MM.1S (cell line): Measurements from ENCODE around the gene CBLN1.

Experiments used
- DNase-seq: peaks from one replicate; pipeline ENCODE4 v3.0.0-alpha.2; 2015
- H2AFZ ChIP-seq: fragments of 300-600 bp; sonication (generic); 2 replicates; pipeline ENCODE4 v1.6.0; 2016; ENCODE audit warnings: antibody characterized with exemption, low read length
- H3F3A ChIP-seq: fragments of 300-600 bp; sonication (generic); 2 replicates; pipeline ENCODE4 v1.6.1; 2016; ENCODE audit warnings: mild to moderate bottlenecking, antibody characterized with exemption, low read length, moderate library complexity, mixed read lengths; ENCODE audit not compliant: insufficient read depth
- H3K27ac ChIP-seq: fragments of 300-600 bp; sonication (generic); 2 replicates; pipeline ENCODE4 v1.5.1; 2016; ENCODE audit warnings: mild to moderate bottlenecking, low read length
- H3K27me3 ChIP-seq: fragments of 300-600 bp; sonication (generic); replicated peaks from 2 replicates; pipeline ENCODE4 v1.6.0; 2016; ENCODE audit warnings: low read length; ENCODE audit not compliant: insufficient read depth
- H3K36me3 ChIP-seq: fragments of 300-600 bp; sonication (generic); replicated peaks from 2 replicates; pipeline ENCODE4 v1.6.1; 2016; ENCODE audit warnings: mild to moderate bottlenecking, low read length, mixed read lengths; ENCODE audit not compliant: insufficient read depth
- H3K4me1 ChIP-seq: fragments of 300-600 bp; sonication (generic); 2 replicates; pipeline ENCODE4 v1.6.1; 2016; ENCODE audit warnings: low read length, mixed read lengths
- H3K4me2 ChIP-seq: fragments of 300-600 bp; sonication (generic); 2 replicates; pipeline ENCODE4 v1.6.0; 2016; ENCODE audit warnings: low read depth, low read length
- H3K4me3 ChIP-seq: fragments of 300-600 bp; sonication (generic); 2 replicates; pipeline ENCODE4 v1.5.1; 2016; ENCODE audit warnings: low read length, mixed read lengths
- H3K79me2 ChIP-seq: fragments of 300-600 bp; sonication (generic); 2 replicates; pipeline ENCODE4 v1.6.1; 2016; ENCODE audit warnings: mixed run types, low read length, mixed read lengths
- H3K9ac ChIP-seq: fragments of 300-600 bp; sonication (generic); 2 replicates; pipeline ENCODE4 v1.6.1; 2016; ENCODE audit warnings: low read length, mixed read lengths
- H3K9me2 ChIP-seq: fragments of 300-600 bp; sonication (generic); replicated peaks from 2 replicates; pipeline ENCODE4 v1.6.1; 2016; ENCODE audit warnings: mild to moderate bottlenecking, low read length, mixed read lengths; ENCODE audit not compliant: insufficient read depth
- H3K9me3 ChIP-seq: fragments of 300-600 bp; sonication (generic); replicated peaks from 2 replicates; pipeline ENCODE4 v1.6.1; 2016; ENCODE audit warnings: mild to moderate bottlenecking, low read length, mixed read lengths; ENCODE audit not compliant: insufficient read depth
- H4K20me1 ChIP-seq: fragments of 300-600 bp; sonication (generic); 2 replicates; pipeline ENCODE4 v1.6.1; 2016; ENCODE audit warnings: mild to moderate bottlenecking, low read length, moderate library complexity, mixed read lengths; ENCODE audit not compliant: insufficient read depth
- CTCF ChIP-seq: fragments of 300-600 bp; sonication (generic); IDR thresholded peaks from 2 replicates; pipeline ENCODE4 v1.5.1; 2016; ENCODE audit warnings: antibody characterized with exemption, low read length, mixed read lengths
- EZH2 ChIP-seq: fragments of 300-600 bp; sonication (generic); optimal IDR thresholded peaks from 2 replicates; pipeline ENCODE3; 2017; ENCODE audit warnings: low read depth, mild to moderate bottlenecking, antibody characterized with exemption, low read length, mixed read lengths
- EZH2phosphoT487 ChIP-seq: fragments of 300-600 bp; sonication (generic); IDR thresholded peaks from 2 replicates; pipeline ENCODE4 v1.6.1; 2018; ENCODE audit warnings: antibody characterized with exemption, low read length

CBLN1 gene

GRCh38 chr16:49281843-49282642 is 405 bp upstream of the CBLN1 start:
- Histone ChIP-seq H3K27ac (peak overlapping the region; percentile 55; the same call in 1 of the 2 replicates), H3F3A (no peaks in the 10 kb centered on the region), H3K36me3 (no peaks in the 10 kb centered on the region), H3K27me3 (peaks cover 42% of the 10 kb centered on the region), H3K9me3 (no peaks in the 10 kb centered on the region), H3K4me3 (peak overlapping the region; percentile 79), H4K20me1 (no peaks in the 10 kb centered on the region), H3K9me2 (no peaks in the 10 kb centered on the region), H3K9ac (peak overlapping the region; percentile 62; the same call in 1 of the 2 replicates), H2AFZ (peak overlapping the region; percentile 91), H3K4me1 (no peaks in the 10 kb centered on the region), H3K4me2 (peak overlapping the region; percentile 100), H3K79me2 (no peaks in the 10 kb centered on the region)
- peak; percentile 96 for DNase-seq
- TF ChIP-seq EZH2phosphoT487 (no peak), CTCF (peak; percentile 39), EZH2 (no peak)

- Histone ChIP-seq H3K4me3 (no peak overlapping the region), H2AFZ (no peak overlapping the region), H3K9me2 (no peaks in the 10 kb centered on the region), H3K27me3 (peaks cover 52% of the 10 kb centered on the region), H3K9me3 (no peaks in the 10 kb centered on the region), H3K79me2 (no peaks in the 10 kb centered on the region), H3F3A (no peaks in the 10 kb centered on the region), H4K20me1 (no peaks in the 10 kb centered on the region), H3K36me3 (no peaks in the 10 kb centered on the region), H3K27ac (no peak overlapping the region), H3K4me2 (no peak overlapping the region), H3K4me1 (no peaks in the 10 kb centered on the region), H3K9ac (no peak overlapping the region)
- TF ChIP-seq CTCF: no peak
- TF ChIP-seq EZH2phosphoT487: no peak
- no peak for TF ChIP-seq EZH2
- DNase-seq: no peak
Measured at GRCh38 chr16:49280841-49281371, 732 bp downstream of the CBLN1 start.

- H3K27me3 ChIP-seq: peaks cover 52% of the 10 kb centered on the region
- no peaks in the 10 kb centered on the region for H4K20me1 ChIP-seq
- DNase-seq: peak; percentile 26
- no peaks in the 10 kb centered on the region for H3K4me1 ChIP-seq
- H3K9me2 ChIP-seq: no peaks in the 10 kb centered on the region
- H2AFZ ChIP-seq: no peak overlapping the region
- no peaks in the 10 kb centered on the region for H3K36me3 ChIP-seq
- TF ChIP-seq CTCF (no peak), EZH2 (no peak), EZH2phosphoT487 (no peak)
- no peak overlapping the region for H3K27ac ChIP-seq
- H3K4me3 ChIP-seq: no peak overlapping the region
- H3K9me3 ChIP-seq: no peaks in the 10 kb centered on the region
- H3F3A ChIP-seq: no peaks in the 10 kb centered on the region
- H3K79me2 ChIP-seq: no peaks in the 10 kb centered on the region
- H3K4me2 ChIP-seq: no peak overlapping the region
- no peak overlapping the region for H3K9ac ChIP-seq
Measured at GRCh38 chr16:49280105-49280741, 1.4 kb downstream of the CBLN1 start.
